HepG2 (cell line): ENCODE results near the gene CCNQ. TPM values are rescaled to one million over a fixed set of nuclear protein-coding genes. Genes with fewer than 3 reads are reported as not detected.
A peak's percentile ranks its signal among the peaks of the same experiment; 100 is the strongest.

ENCODE experiments used
- ATAD3A ChIP-seq: sonication (generic); formaldehyde crosslinking; IDR thresholded peaks from 2 replicates; pipeline ENCODE4 v1.4.0; 2020; ENCODE audit warnings: missing genetic modification reagents
- BORCS8-MEF2B ChIP-seq: sonication (generic); formaldehyde crosslinking; IDR thresholded peaks from 2 replicates; pipeline ENCODE4 v1.8.0; 2022; ENCODE audit warnings: mild to moderate bottlenecking, missing genetic modification reagents
- CREBL2 ChIP-seq: sonication (generic); formaldehyde crosslinking; IDR thresholded peaks from 2 replicates; pipeline ENCODE4 v1.8.1; 2023; ENCODE audit warnings: missing genetic modification reagents, mild to moderate bottlenecking, borderline replicate concordance
- DZIP1 ChIP-seq: sonication (generic); formaldehyde crosslinking; IDR thresholded peaks from 2 replicates; pipeline ENCODE4 v1.5.0; 2020; ENCODE audit warnings: mild to moderate bottlenecking, missing genetic modification reagents
- ELF4 ChIP-seq: sonication (generic); formaldehyde crosslinking; IDR thresholded peaks from 2 replicates; pipeline ENCODE4 v1.5.0; 2020; ENCODE audit warnings: missing genetic modification reagents, mild to moderate bottlenecking, moderate library complexity, borderline replicate concordance
- HCFC1 ChIP-seq: fragments of 150-350 bp; IDR thresholded peaks from 2 replicates; pipeline ENCODE4 v1.6.1; 2014; ENCODE audit warnings: low read depth, low read length
- HNF4G ChIP-seq, 2 experiments: sonication (generic) in 1 of 2; formaldehyde crosslinking in 1 of 2; IDR thresholded peaks; 2 replicates each; pipeline versions ENCODE4 v1.4.0 to v1.6.1; 2011 to 2020; ENCODE audit warnings: borderline replicate concordance in 2 of 2, low read depth in 2 of 2, mild to moderate bottlenecking in 2 of 2, low read length in 1 of 2, missing genetic modification reagents in 1 of 2, moderate library complexity in 1 of 2
- HNRNPLL ChIP-seq: fragments of 200-400 bp; formaldehyde crosslinking; IDR thresholded peaks from 2 replicates; pipeline ENCODE4 v1.6.1; 2017; ENCODE audit warnings: mild to moderate bottlenecking, low read depth, low read length; ENCODE audit not compliant: poor library complexity, severe bottlenecking
- KDM2A ChIP-seq: sonication (generic); formaldehyde crosslinking; IDR thresholded peaks from 2 replicates; pipeline ENCODE4 v1.4.0; 2020; ENCODE audit warnings: low read depth, missing genetic modification reagents, borderline replicate concordance
- MTA3 ChIP-seq: sonication (generic); formaldehyde crosslinking; IDR thresholded peaks from 2 replicates; pipeline ENCODE4 v1.4.0; 2020; ENCODE audit warnings: missing genetic modification reagents
- POLR2G ChIP-seq: fragments of 200-400 bp; formaldehyde crosslinking; IDR thresholded peaks from 2 replicates; pipeline ENCODE4 v1.6.1; 2018; ENCODE audit warnings: mild to moderate bottlenecking, low read depth, low read length, moderate library complexity
- SALL2 ChIP-seq: sonication (generic); formaldehyde crosslinking; IDR thresholded peaks from 2 replicates; pipeline ENCODE4 v1.8.1; 2023; ENCODE audit warnings: mild to moderate bottlenecking, missing genetic modification reagents, inconsistent platforms
- SOX6 ChIP-seq, 2 experiments: fragments of 450-650 bp in 1 of 2; sonication (generic) in 1 of 2; formaldehyde crosslinking in 1 of 2; IDR thresholded peaks; 2 replicates each; pipeline versions ENCODE4 v1.4.0 to v1.6.1; 2017 to 2020; ENCODE audit warnings: antibody characterized with exemption in 1 of 2, mild to moderate bottlenecking in 1 of 2, missing genetic modification reagents in 1 of 2
- TCF7L2 ChIP-seq: IDR thresholded peaks from 2 replicates; pipeline ENCODE4 v1.6.1; 2011; ENCODE audit warnings: mild to moderate bottlenecking, low read depth, low read length, moderate library complexity
- ZBTB44 ChIP-seq: sonication (generic); formaldehyde crosslinking; IDR thresholded peaks from 2 replicates; pipeline ENCODE4 v1.4.0; 2020; ENCODE audit warnings: missing genetic modification reagents
- ZNF230 ChIP-seq: sonication (generic); formaldehyde crosslinking; IDR thresholded peaks from 2 replicates; pipeline ENCODE4 v1.4.0; 2020; ENCODE audit warnings: mild to moderate bottlenecking, missing genetic modification reagents
- ZNF354B ChIP-seq: sonication (generic); formaldehyde crosslinking; IDR thresholded peaks from 2 replicates; pipeline ENCODE4 v1.8.0; 2022; ENCODE audit warnings: mild to moderate bottlenecking, missing genetic modification reagents
- ZNF512B ChIP-seq: sonication (generic); formaldehyde crosslinking; IDR thresholded peaks from 2 replicates; pipeline ENCODE4 v1.5.1; 2020; ENCODE audit warnings: missing genetic modification reagents, mild to moderate bottlenecking, borderline replicate concordance
- ZNF614 ChIP-seq: IDR thresholded peaks from 2 replicates; pipeline ENCODE4 v1.6.1; 2018; ENCODE audit warnings: missing biosample characterization, missing genetic modification reagents, inconsistent platforms, borderline replicate concordance
- ZNF652 ChIP-seq: IDR thresholded peaks from 2 replicates; pipeline ENCODE4 v1.6.1; 2016; ENCODE audit warnings: low read depth, borderline replicate concordance
- ZNF782 ChIP-seq: sonication (generic); formaldehyde crosslinking; IDR thresholded peaks from 2 replicates; pipeline ENCODE4 v1.4.0; 2020; ENCODE audit warnings: missing genetic modification reagents, mild to moderate bottlenecking, borderline replicate concordance
- polyA plus RNA-seq, 8 experiments: library from polyadenylated mRNA; depleted of rRNA in 3 of 8; stranded (reverse) in 7 of 8; unstranded in 1 of 8; fragments of >200 nt; fragmentation: Illumina TruSeq in 4 of 8; extraction: Trizol in 4 of 8; gene quantifications; 2 replicates each; pipeline versions ENCODE4 v1.2.1 to v1.2.3, GENCODE V29; 2011 to 2016; ENCODE audit warnings: low read depth in 4 of 8, missing spikeins in 1 of 8, mixed read lengths in 1 of 8; ENCODE audit not compliant: insufficient read depth in 1 of 8
- total RNA-seq, 5 experiments: library from RNA; depleted of rRNA; stranded (reverse); fragments of >200 nt; fragmentation: Illumina TruSeq; extraction: Trizol; gene quantifications; 2 replicates each; pipeline ENCODE4 v1.2.3, GENCODE V29; 2016; ENCODE audit warnings: low read depth in 1 of 5

Gene CCNQ
- total and polyA plus RNA-seq, 2 of the 13 experiments (the other 11 are each of a cell fraction or from before 2014, with no cell fraction given) = 15.0 to 25.5 TPM

- TF ChIP-seq ZNF614 (CRISPR knock-in tag) (no peak), SALL2 (CRISPR knock-in tag) (no peak), CREBL2 (CRISPR knock-in tag) (no peak), MTA3 (CRISPR knock-in tag) (no peak), HNF4G (IDR thresholded peaks at IDR 0.05; ENCODE audit: borderline replicate concordance, low read depth, low read length) (peak; percentile 93), HNF4G (CRISPR knock-in tag; IDR thresholded peaks at IDR 0.05; ENCODE audit: borderline replicate concordance, low read depth) (peak; percentile 91), BORCS8-MEF2B (CRISPR knock-in tag) (no peak), HCFC1 (no peak), ZNF230 (CRISPR knock-in tag) (no peak), SOX6 (IDR thresholded peaks at IDR 0.05) (no peak), SOX6 (CRISPR knock-in tag; IDR thresholded peaks at IDR 0.05) (peak; percentile 53; the same call in 1 of the 2 replicates), ZNF652 (CRISPR knock-in tag) (no peak), ELF4 (CRISPR knock-in tag) (no peak), POLR2G (peak; percentile 4; the same call in 1 of the 2 replicates), KDM2A (CRISPR knock-in tag) (peak; percentile 68; the same call in 1 of the 2 replicates), ZNF512B (CRISPR knock-in tag) (no peak), DZIP1 (CRISPR knock-in tag) (no peak), ZNF782 (CRISPR knock-in tag) (no peak), ZBTB44 (CRISPR knock-in tag) (no peak), HNRNPLL (no peak), ATAD3A (no peak), ZNF354B (CRISPR knock-in tag) (no peak), TCF7L2 (no peak)
Measured at GRCh38 chrX:153626863-153627674, 28.1 kb upstream of the CCNQ start (continued).
